NCI-H82 (cell line): ENCODE data around the gene NUDT13.

Source experiments
- DNase-seq: peaks from one replicate; lab custom pipeline; 2025; lab: John Stamatoyannopoulos, UW

Gene NUDT13

DNA sequence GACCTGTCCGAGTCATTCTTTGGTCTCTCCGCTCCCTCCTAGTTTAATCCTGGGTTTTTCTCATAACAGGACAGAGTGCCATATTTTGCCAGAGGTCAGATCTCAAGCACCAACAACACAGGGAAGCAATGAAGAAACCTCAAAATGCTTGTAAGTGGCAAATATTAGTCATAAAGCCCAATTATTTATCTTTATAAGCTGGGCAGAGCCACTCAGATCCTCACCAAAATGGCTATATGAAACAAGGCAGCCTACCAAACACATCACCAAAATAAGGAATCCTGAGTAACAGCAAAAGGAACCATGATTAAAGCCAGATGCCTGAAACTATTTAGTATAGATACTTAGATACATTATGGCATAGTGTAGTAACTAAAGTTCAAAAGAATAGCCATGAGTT is 52.8 kb downstream of the NUDT13 start:
- DNase-seq: no peak

GRCh38 chr10:73166972-73167371 is 56.7 kb downstream of the NUDT13 start:
- no peak for DNase-seq

DNA sequence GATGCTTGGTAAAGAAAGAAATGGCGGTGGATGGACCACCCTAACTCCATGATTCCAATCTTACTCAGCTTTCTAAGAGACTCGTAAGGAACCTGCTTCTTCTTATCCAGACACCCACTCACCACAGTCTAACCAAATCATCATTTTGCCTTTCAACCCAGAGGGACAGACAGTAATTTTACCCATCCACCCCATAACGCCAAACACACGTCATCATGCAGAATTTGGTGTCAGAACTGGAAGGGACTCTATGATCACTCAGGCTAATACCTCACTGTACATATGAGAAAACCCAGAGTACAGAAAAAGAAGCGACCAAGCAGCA is 57.2 kb downstream of the NUDT13 start:
- no peak for DNase-seq

DNA sequence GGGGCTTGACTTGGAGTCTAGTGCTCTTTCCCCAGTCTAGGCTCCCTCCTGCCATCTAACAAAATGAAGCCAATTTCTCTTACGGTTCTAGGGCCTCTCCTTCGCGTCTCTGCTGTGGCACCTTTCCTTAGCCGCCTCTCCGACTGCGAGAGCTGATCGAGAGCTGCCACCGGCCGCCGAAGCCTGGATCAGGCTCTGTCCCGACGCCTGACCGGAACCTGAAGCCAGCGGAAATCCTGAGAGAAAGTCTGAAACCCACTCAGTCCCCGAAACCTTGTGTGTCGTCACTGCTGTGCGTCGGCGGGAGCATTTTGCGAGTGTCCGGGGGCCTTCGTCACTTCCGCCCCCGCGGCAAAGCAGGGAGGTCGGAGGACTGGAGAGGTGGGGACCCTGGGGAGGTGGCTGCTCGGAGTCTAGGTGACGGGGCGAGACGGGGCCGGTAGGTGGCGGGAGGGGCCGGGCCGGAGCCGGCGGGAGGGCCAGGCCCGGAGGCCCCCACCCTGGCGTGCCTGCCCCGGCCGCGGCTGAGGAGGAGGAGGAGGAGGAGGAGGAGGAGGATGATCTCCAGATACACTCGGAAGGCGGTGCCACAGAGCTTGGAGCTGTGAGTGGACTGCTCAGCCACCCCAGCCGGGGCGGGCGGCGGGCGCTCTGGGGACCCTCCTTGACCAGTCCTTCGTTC is 57.7 kb downstream of the NUDT13 start, which contains the start of the genes ECD and FAM149B1:
Gene ECD, minus strand, starts transcription at position 226 of the 682 bp plus-strand sequence. CDS start 4,071 bp downstream, outside the sequence.
Gene FAM149B1, plus strand, starts transcription at position 337 of the 682 bp plus-strand sequence. Its CDS starts 221 bp downstream, at position 558.
- peak; percentile 93 for DNase-seq

DNA sequence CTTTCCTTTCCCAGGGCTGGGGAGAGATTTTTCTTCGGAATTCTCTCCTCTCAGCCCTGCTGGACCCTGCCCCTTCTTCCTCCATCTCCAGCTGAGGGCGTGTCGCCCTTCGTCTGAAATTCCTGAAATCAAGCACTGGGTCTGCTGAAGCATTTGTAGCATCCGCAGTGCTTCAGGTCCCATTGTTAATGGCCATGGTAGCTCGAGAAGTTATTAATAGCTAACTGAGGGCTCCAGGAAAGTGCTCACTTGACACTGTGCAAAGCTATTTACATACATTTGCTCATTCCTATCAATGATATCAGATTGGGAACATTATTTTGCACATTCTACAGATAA is 58.2 kb downstream of the NUDT13 start:
- peak; percentile 60 for DNase-seq

- DNase-seq: no peak
These were observed 59.1 kb downstream of the NUDT13 start for GRCh38 chr10:73169320-73169719.

DNA sequence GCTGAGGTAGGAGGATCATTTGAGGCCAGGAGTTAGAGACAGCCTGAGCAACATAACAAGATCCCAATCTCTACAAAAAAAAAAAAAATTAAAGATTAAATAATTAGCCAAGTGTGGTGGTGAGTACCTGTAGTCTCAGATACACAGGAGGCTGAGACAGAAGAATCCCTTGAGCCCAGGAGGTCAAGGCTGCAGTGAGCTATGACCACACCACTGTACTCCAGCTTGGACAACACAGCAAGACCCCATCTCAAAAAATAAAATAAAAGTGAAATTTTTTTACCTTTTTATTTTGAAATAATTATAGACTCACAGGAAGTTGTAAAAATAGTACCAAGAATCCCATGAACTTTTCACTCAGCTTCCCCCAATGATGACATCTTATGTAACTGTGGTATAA is 62.6 kb downstream of the NUDT13 start:
- DNase-seq: no peak

GRCh38 chr10:73174148-73174925 is 64.1 kb downstream of the NUDT13 start:
- DNase-seq: no peak
